ENCODE data around the gene BAIAP2L1. TPM values are rescaled to one million over a fixed set of nuclear protein-coding genes. Genes with fewer than 3 reads are reported as not detected.
"Not testable (repeated sequence)": the region's sequence is repeated elsewhere in the genome, so short reads cannot be mapped to it uniquely, and the experiment has no call there.

Gene BAIAP2L1
- total RNA-seq, 2 donors from 2014 or later: 30.5 to 38.4 TPM

DNA sequence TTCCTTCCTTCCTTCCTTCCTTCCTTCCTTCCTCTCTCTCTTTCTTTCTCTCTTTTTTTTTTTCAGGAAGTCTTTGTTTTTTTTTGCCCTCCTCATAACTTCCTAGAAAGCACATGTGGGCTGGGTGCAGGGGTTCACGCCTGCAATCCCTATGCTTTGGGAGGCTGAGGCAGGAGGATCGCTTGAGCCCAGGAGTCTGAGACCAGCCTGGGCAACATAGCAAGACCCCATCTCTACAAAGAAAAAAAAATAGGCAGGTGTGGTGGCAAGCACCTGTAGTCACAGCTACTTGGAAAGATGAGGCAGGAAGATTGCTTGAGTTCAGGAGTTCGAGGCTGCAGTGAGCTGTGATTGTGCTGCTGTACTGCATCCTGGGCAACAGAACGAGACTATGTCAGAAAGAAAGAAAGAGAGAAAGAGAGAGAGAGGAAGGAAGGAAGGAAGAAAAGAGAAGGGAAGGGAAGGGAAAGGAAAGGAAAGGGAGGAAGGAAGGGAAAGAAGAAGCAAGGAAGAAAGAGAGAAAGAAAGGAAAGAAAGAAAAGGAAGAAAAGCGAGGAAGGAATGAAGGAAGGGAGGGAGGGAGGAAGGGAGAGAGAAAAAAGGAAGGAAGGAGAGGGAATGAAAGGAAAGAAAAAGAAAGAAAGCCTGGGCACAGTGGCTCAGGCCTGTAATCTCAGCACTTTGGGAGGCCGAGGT is 13.5 kb upstream of the BAIAP2L1 start:
- peaks cover 9% of the 10 kb centered on the region for H3K4me1 Mint-ChIP-seq

GRCh38 chr7:98413655-98414054 is 12.8 kb upstream of the BAIAP2L1 start:
- not testable (repeated sequence) for H3K4me1 Mint-ChIP-seq; H3K4me3 Mint-ChIP-seq; H3K27ac Mint-ChIP-seq; H3K27me3 Mint-ChIP-seq (ENCODE audit: insufficient read depth); H3K27me3 ChIP-seq (ENCODE audit: control insufficient read depth, insufficient read depth, low read length, poor library complexity, severe bottlenecking); H3K36me3 Mint-ChIP-seq (ENCODE audit: low read depth); H3K9me3 Mint-ChIP-seq; H3K4me1 ChIP-seq (ENCODE audit: control insufficient read depth, insufficient read depth, low read length); H3K9ac ChIP-seq (ENCODE audit: extremely low read depth, low read length, poor library complexity, severe bottlenecking); H3K9me3 ChIP-seq (ENCODE audit: control insufficient read depth, low read length); H3K36me3 ChIP-seq (ENCODE audit: control insufficient read depth, insufficient read depth, low read length); H3K4me3 ChIP-seq (ENCODE audit: low read length); DNase-seq; H3K27ac ChIP-seq (ENCODE audit: low read depth, low read length)
- WGBS, 2 experiments (ENCODE audit: insufficient coverage in 1 of 2, insufficient read length in 1 of 2): 74 to 91% methylated on average over 5 to 6 of the region's 6 CpGs

More for the DNA sequence above, 13.5 kb upstream of the BAIAP2L1 start:
- no peaks in the 10 kb centered on the region for H3K36me3 ChIP-seq (ENCODE audit: control insufficient read depth, insufficient read depth, low read length)
- H3K9me3 Mint-ChIP-seq: no peaks in the 10 kb centered on the region
- H3K4me1 ChIP-seq (ENCODE audit: control insufficient read depth, insufficient read depth, low read length): peaks cover 3% of the 10 kb centered on the region
- H3K9me3 ChIP-seq (ENCODE audit: control insufficient read depth, low read length): no peaks in the 10 kb centered on the region
- H3K9ac ChIP-seq (ENCODE audit: extremely low read depth, low read length, poor library complexity, severe bottlenecking): no peak overlapping the region
- H3K27ac ChIP-seq (ENCODE audit: low read depth, low read length): no peak overlapping the region
- H3K27ac Mint-ChIP-seq: no peak overlapping the region
- H3K27me3 Mint-ChIP-seq (ENCODE audit: insufficient read depth): peaks cover 6% of the 10 kb centered on the region
- H3K36me3 Mint-ChIP-seq (ENCODE audit: low read depth): no peaks in the 10 kb centered on the region
- no peak for DNase-seq
- H3K4me3 Mint-ChIP-seq: no peak overlapping the region
- TF ChIP-seq, protein P1, sequence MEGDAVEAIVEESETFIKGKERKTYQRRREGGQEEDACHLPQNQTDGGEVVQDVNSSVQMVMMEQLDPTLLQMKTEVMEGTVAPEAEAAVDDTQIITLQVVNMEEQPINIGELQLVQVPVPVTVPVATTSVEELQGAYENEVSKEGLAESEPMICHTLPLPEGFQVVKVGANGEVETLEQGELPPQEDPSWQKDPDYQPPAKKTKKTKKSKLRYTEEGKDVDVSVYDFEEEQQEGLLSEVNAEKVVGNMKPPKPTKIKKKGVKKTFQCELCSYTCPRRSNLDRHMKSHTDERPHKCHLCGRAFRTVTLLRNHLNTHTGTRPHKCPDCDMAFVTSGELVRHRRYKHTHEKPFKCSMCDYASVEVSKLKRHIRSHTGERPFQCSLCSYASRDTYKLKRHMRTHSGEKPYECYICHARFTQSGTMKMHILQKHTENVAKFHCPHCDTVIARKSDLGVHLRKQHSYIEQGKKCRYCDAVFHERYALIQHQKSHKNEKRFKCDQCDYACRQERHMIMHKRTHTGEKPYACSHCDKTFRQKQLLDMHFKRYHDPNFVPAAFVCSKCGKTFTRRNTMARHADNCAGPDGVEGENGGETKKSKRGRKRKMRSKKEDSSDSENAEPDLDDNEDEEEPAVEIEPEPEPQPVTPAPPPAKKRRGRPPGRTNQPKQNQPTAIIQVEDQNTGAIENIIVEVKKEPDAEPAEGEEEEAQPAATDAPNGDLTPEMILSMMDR (conservative IDR thresholded peaks at IDR 0.05): no peak
- no peaks in the 10 kb centered on the region for H3K27me3 ChIP-seq (ENCODE audit: control insufficient read depth, insufficient read depth, low read length, poor library complexity, severe bottlenecking)
- no peak overlapping the region for H3K4me3 ChIP-seq (ENCODE audit: low read length)
- WGBS, 2 experiments (ENCODE audit: insufficient coverage in 1 of 2, insufficient read length in 1 of 2): 94 to 98% methylated on average over 3 to 6 of the region's 6 CpGs

DNA sequence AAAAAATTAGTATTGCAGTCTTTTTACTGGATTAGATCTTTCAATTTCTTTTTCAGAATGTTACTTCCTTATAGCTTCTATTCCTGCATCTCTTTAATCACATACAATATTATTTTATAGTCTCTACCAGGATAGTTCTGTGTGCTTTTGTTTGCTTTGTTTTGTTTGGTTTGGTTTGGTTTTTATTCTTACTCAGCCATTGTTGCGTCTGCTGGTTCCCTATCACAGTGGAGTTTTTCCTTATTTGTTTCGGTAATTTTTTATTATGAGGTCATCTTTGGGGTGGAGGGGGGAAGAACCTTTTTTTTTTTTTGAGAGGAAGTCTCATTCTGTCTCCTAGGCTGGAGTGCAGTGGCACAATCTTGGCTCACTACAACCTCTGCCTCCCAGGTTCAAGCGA is 9.0 kb upstream of the BAIAP2L1 start:
- H3K4me1 Mint-ChIP-seq: peaks cover 5% of the 10 kb centered on the region
- Histone ChIP-seq H3K4me1 (ENCODE audit: control insufficient read depth, insufficient read depth, low read length) (no peaks in the 10 kb centered on the region), H3K36me3 (ENCODE audit: control insufficient read depth, insufficient read depth, low read length) (no peaks in the 10 kb centered on the region), H3K4me3 (ENCODE audit: low read length) (no peak overlapping the region), H3K9me3 (ENCODE audit: control insufficient read depth, low read length) (no peaks in the 10 kb centered on the region), H3K9ac (ENCODE audit: extremely low read depth, low read length, poor library complexity, severe bottlenecking) (no peak overlapping the region), H3K27me3 (ENCODE audit: control insufficient read depth, insufficient read depth, low read length, poor library complexity, severe bottlenecking) (no peaks in the 10 kb centered on the region), H3K27ac (ENCODE audit: low read depth, low read length) (no peak overlapping the region)
- no peak overlapping the region for H3K27ac Mint-ChIP-seq
- peaks cover 1% of the 10 kb centered on the region for H3K9me3 Mint-ChIP-seq
- H3K36me3 Mint-ChIP-seq (ENCODE audit: low read depth): no peaks in the 10 kb centered on the region
- TF ChIP-seq, protein P1 (conservative IDR thresholded peaks at IDR 0.05): no peak
- H3K4me3 Mint-ChIP-seq: no peak overlapping the region
- 91% methylated on average over 3 of the region's 3 CpGs; no CpG with 5 or more reads in 1 of the 2 experiments for WGBS, 2 experiments (ENCODE audit: insufficient coverage in 1 of 2, insufficient read length in 1 of 2)
- no peak for DNase-seq
- H3K27me3 Mint-ChIP-seq (ENCODE audit: insufficient read depth): peaks cover 2% of the 10 kb centered on the region

GRCh38 chr7:98408146-98408545 is 7.3 kb upstream of the BAIAP2L1 start:
- H3K4me1 Mint-ChIP-seq; H3K9ac ChIP-seq (ENCODE audit: extremely low read depth, low read length, poor library complexity, severe bottlenecking); H3K9me3 ChIP-seq (ENCODE audit: control insufficient read depth, low read length); H3K9me3 Mint-ChIP-seq; H3K27me3 Mint-ChIP-seq (ENCODE audit: insufficient read depth); H3K4me3 Mint-ChIP-seq; H3K4me3 ChIP-seq (ENCODE audit: low read length); DNase-seq; H3K4me1 ChIP-seq (ENCODE audit: control insufficient read depth, insufficient read depth, low read length); H3K27me3 ChIP-seq (ENCODE audit: control insufficient read depth, insufficient read depth, low read length, poor library complexity, severe bottlenecking); H3K36me3 ChIP-seq (ENCODE audit: control insufficient read depth, insufficient read depth, low read length); H3K27ac ChIP-seq (ENCODE audit: low read depth, low read length); H3K36me3 Mint-ChIP-seq (ENCODE audit: low read depth); H3K27ac Mint-ChIP-seq: not testable (repeated sequence)
- 94 to 96% methylated on average over 7 of the region's 7 CpGs for WGBS, 2 experiments (ENCODE audit: insufficient coverage in 1 of 2, insufficient read length in 1 of 2)
